Fibroblast of skin of back (primary cell): Measurements from ENCODE around the gene UBP1.
"Not testable (repeated sequence)": the region's sequence is repeated elsewhere in the genome, so short reads cannot be mapped to it uniquely, and the experiment has no call there.

Source experiments
- DNase-seq: peaks from one replicate; pipeline ENCODE4 v3.0.0-alpha.2; 2013

UBP1 gene

GRCh38 chr3:33391255-33391995 lies 48.8 kb downstream of the UBP1 start:
- DNase-seq = no peak

DNA sequence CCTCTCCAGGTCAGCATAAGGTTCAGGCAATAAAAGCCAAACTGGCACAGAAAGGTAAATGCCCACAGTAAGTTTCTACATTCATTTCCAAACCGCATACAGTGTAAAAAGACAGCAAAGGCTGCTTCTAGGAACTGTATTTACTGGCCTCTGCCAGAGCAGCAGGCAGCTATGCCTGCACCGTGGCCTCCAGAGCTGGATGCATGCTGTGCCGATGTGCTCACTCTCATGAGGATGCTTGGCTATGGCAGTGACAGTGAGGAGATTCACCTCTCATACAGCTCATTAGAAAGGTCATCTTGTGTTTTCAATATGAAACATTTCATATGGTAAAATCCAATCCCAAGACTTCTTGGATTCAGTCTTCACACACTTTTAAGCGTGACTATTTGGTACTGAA lies 50.3 kb downstream of the UBP1 start:
- DNase-seq = no peak

- DNase-seq = no peak
Observed at GRCh38 chr3:33388374-33389100, 51.7 kb downstream of the UBP1 start.

DNA sequence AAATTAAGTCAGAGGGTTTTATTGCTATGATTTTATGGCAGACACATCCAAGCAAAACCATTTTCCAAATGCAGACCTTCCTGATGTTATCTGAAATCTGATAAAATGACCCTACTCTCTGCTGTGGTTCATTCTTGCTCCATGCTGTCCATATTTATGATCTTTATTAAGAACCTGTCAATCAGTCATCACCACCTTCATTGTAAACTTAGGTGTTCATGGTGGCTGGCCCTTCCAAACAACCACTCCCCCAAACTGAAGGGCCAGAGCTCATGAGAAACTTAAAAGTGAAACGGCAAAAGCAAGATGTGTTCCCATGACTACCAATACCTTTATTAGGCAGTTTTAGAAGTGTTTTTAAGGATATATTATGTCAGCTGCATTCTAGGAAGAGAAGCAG lies 53.6 kb downstream of the UBP1 start:
- no peak for DNase-seq

- no peak for DNase-seq
Observed at GRCh38 chr3:33385423-33385822, 54.8 kb downstream of the UBP1 start.

GRCh38 chr3:33383951-33384350 lies 56.3 kb downstream of the UBP1 start:
- DNase-seq = no peak

DNA sequence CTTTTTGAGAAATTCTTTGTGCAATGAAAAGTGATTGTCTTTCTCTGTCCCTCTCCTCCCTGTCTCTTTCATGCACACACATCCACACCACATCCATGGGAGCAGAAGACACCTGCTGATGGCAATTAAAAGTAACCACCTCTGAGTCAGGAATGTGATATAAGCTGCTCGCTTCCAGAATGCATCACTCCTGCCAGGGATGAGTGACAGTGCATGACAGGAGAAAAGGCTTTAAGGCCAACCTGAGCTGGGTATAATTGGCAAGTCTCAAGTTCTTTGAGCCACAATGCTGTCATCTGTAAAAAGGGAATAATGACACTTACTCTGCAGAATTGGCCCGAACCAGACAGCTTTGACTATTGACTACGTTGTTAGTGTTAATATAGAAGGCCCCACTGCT lies 59.6 kb downstream of the UBP1 start:
- DNase-seq = no peak

DNA sequence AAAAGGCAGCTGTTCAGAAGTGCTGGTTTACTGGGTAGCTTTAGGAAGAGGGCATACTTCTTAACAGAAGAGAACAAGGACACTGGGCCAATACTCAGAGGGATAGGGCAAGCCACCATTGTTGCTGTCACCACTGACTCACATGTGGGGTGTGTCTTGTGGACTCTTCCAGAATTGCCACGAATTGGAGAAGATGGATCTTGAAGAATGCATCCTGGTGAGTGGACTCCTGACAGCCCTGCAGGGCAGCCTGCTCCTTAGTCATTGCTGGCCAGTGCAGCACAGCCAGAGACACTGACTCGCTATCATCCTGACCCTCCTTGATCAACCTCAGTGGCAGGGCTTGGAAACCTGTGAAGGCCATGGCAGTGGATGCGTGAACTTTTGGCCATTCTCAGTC lies 62.3 kb downstream of the UBP1 start:
- peak; percentile 71 for DNase-seq

DNA sequence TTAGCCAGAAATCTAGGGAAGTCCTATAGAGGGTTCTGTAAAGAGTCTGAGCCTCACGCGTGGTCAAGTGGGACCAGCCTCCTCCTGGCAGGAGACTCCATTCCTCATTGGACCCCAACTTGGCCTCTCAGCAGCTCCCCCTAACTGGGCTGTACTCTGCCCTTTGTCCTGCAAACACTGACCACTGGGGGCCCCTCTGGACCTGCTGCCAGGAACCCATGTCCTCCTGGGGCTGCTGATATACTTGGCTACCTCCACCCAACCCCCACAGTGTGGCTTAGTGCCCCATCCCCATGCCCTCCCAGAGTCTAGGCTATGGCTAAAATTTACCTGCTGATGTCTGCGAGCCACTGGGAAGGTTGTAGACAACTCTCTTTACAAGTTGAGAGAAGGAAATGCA lies 62.7 kb downstream of the UBP1 start:
- no peak for DNase-seq

DNA sequence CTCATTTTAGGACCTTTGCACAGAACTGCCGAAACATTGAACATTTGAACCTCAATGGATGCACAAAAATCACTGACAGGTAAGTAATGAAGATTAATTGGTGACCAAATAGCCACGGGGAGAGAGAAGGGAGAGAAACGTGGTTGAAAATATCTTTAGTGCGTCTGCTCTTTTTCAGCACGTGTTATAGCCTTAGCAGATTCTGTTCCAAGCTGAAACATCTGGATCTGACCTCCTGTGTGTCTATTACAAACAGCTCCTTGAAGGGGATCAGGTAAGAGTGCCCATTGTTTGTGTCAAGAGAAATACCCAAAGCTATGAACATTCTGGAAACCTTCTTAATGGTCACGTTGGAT lies 67.1 kb downstream of the UBP1 start:
- no peak for DNase-seq

DNA sequence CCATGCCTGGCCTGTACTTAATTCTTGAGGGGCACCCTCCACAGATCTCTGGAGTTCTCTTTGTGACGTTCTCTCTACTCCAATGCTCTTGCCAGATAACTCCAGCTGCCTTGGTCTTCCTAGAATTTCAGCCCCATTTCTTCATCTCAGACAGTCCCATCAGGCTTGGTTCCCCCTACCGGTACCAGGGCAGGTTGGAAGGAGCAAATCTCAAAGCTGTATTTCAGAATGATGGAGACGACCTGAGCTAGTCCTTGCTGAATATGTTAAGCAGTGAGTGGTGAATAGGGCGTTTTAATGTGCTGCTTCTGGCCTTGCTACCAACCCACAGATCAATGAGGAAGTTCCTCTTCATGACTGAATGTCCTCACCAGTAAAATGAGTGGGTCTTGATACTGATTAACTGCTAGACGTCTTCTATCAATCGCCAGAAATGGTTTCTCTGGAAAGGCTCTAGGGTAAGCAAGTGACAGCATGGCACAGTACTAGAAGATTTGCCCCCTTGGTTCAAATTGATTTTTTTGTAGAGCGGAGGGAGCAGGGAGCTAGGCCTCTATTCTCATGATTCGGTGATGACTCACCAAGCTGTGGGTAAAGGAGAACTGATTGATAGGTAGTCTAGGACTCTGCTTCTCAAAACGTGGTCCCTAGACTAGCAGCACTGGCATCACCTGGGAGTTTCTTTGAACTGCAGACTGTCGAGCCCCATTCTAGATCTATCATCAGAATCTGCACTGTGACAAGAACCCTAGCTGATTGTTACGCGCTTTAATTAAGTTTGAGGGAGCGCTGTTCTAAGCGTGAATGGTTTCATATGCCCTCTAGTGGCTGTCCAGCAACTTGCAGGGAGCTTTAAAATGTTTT lies 67.8 kb downstream of the UBP1 start:
- DNase-seq = peak; percentile 79

DNA sequence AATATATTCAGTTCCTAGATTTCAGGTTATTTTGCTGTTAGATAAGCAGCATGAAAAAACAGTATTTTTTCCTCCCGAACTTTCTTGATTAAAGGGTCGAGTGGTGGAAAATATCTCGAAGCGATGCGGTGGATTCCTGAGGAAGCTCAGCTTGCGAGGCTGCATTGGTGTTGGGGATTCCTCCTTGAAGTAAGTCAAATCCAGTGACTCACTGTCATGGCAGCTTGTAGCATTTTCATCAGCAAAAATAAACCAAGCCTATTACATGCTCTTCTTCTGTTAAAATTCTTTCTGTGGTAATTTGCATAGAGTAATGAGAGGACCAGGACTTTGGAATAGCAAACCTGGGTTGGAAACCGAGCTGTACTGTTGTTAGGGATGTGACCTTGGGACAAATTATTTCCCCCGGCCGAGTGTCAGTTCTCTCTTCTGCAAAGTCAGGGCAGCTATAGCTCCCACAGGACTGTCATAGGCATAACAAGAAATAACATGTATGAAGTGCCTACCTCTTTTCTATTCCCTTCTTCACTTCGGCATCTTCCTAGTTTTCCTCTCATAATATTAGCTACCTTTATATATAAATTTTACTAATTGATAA lies 75.6 kb downstream of the UBP1 start:
- DNase-seq = peak; percentile 60

DNA sequence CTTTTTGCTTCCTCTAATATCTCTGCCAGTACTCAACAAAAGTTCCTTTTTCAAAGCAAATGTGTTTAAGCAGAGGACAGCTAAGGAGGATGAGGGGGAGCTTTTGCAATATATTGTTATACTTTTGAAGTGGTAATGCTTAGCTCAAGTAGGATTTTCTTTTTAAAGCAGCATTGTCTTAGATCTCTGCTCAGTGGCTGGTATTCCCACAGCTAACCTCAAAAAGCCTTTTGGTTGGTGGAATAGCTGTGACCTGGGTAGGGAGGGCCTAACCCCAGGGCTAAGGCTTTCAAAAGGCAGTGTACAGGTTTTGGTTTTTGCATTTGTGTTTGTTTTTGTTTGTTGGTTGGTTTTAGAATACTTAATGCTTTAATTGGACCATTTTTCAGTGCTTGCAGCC lies 76.1 kb downstream of the UBP1 start:
- no peak for DNase-seq

DNA sequence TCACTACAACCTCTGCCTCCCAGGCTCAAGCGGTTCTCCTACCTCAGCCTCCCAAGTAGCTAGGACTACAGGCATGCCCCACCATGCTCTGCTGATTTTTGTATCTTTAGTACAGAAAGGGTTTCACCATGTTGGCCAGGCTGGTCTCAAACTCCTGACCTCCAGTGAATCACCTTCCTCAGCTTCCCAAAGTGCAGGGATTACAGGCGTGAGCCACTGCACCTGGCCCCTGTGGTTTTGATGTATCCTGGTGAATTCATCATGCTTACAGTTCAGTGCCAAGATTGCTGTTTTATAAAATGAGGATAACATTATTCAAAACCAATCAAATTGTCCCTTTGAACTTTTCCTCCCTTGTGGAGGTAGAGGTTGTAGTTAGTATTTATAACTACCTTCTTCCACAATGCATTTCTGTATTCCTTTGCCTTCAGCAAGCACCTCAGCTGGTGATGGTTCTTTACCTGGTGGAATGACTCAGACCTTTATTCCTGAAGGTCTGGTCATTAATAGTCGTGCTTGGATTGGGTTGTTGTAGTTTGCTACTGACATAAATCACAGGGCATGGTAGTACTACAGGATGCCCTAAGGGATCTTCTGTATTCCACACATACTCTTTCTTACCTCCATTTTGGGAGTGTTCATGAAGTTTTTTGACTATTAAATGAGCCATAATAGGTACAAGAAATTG lies 76.9 kb downstream of the UBP1 start:
- DNase-seq = no peak

- DNase-seq = peak; percentile 90
Observed at GRCh38 chr3:33360136-33360825, 79.9 kb downstream of the UBP1 start.

GRCh38 chr3:33358172-33358781 lies 81.9 kb downstream of the UBP1 start:
- no peak for DNase-seq

DNA sequence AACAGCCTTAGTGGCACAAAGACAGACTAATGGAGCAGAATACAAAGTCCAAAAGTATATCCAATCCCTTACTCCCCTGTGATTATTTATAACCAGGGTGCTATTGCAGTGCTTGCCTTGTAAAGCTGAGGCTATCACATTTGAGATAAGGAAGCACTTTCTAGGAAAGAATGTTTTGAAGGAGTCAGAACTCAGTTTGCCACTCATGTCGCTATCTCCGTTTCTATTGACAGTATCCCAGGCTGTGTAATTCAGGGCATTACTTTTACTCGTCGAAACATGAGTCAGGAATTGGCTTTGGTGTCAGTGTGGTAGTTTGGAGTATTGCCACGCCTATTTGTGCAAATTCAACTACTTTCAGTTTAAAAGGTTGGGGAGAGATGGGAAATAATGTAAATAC lies 84.6 kb downstream of the UBP1 start:
- peak; percentile 30 for DNase-seq

DNA sequence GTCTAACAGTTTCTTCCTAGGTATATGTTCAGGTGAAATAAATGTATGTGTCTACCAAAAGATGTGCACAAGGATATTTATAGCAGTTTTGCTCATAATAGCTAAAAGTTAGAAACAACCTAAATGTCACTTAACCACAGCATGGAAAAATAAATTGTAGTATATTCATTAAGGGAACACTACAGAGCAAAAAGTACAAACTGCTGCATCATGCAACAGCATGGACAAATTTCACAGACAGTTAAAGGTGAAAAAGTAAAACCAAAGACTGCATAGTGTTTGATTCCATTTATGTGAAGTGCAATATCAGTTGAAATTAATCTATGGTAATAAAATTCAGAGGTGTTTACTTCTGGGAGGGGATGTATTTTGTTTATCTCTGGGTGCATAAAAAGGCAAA lies 100.4 kb downstream of the UBP1 start:
- no peak for DNase-seq

- DNase-seq = not testable (repeated sequence)
Observed at GRCh38 chr3:33338936-33339465, 101.2 kb downstream of the UBP1 start.
